GM18951 (cell line): ENCODE measurements around the gene SLC28A3.

Experiments
- POLR2A ChIP-seq: IDR thresholded peaks from 4 replicates; pipeline ENCODE4 v1.6.1; 2011; ENCODE audit warnings: mild to moderate bottlenecking; ENCODE audit not compliant: insufficient read length, insufficient read depth; ENCODE audit errors: extremely low read depth
- in situ Hi-C: fragments of 300-500 bp; cut with MboI; formaldehyde crosslinking; loops from one replicate; pipeline ENCODE4 v1.12.0; 2022; ENCODE audit warnings: low sequenced_read_pairs, mixed read lengths, inconsistent platforms; ENCODE audit not compliant: unreplicated experiment

Gene SLC28A3

DNA sequence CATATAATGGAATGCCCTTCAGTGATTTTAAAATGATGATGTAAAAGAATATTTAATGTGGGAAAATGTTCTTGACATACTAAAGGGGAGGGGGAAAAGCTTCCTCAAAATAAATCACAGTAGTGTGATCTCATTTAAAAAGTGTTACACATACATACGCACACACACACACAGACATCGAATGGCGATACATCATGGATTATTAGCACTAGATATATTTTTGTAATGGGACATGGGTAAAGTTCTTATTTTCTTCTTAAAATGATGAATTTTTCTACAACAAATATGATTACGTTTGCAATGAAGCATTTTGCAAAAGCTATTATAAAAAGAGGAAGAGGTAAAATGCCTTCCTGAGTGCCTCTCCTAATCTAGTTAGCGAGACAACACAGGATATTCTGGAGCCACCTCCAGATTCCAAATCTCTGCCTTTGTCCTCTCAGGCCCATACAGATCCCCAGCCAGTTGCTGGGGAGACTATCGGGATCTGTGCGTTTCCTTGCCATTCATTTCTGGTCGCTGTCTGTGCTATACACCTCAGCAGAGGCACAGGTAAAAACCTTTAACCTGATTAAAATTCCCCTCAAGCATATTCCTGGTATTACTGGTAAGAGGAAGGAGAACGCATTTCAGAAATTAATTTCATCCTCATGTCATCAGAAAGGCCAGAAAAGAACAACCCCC is 69.6 kb downstream of the SLC28A3 start:
- in situ Hi-C loops, result no loop called here
- TF ChIP-seq POLR2A, result no peak

DNA sequence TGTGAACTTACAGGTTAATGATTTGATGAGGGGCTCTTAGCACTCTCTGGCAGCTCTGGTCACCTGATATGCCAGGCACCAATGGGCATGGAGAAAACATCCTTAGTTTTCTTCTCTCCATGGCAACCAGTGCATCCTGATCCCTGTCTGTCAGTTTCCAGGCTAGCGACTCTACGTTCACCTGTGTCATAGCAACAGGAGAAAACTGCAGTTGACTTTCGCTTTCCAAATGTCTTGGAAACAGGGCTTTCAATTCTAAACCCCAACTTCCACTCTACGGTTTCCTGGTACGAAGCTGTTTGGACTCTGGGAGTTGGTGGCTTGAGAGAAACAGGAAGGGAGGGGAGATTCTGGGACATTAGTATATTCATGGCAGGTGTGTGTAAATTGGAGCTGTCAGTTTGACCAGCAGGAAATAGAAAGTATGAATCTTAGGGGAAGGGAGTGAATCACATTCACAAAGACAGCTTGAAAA is 74.4 kb downstream of the SLC28A3 start:
- in situ Hi-C loops, result no loop called here
- TF ChIP-seq POLR2A, result no peak

DNA sequence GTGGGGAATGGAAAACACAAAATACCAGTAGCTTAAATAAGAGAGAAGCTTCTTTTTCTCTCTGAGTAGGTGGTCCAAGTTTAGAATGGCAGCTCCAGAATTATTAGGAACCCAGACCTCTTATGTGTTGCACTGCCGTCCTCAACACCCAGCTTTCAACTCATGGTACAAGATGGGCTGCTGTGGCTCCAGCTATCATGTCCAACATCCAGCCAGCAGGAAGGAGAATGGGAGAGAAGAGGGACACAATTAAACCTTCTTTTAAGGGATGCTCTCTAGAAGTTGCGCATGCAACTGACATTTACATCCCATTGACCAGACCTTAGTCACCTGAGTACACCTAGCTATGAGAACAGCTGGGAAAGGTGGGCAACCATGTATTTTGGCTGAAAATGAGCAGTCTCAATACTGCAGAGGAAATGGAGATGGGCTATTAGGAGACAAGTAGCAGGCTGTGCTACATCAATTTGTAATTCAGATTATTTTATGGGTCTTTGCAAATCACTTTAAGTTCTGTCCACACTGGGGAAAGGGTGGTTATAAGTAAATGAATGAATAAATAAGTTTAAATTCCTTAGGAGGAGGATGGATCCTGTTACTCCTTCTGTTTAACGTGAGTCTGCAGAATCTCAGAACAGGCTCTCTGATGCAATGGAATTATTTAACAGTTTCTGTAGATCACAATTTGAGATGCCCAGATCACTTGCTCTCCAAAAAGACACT is 76.1 kb downstream of the SLC28A3 start:
- in situ Hi-C loops, result no loop called here

DNA sequence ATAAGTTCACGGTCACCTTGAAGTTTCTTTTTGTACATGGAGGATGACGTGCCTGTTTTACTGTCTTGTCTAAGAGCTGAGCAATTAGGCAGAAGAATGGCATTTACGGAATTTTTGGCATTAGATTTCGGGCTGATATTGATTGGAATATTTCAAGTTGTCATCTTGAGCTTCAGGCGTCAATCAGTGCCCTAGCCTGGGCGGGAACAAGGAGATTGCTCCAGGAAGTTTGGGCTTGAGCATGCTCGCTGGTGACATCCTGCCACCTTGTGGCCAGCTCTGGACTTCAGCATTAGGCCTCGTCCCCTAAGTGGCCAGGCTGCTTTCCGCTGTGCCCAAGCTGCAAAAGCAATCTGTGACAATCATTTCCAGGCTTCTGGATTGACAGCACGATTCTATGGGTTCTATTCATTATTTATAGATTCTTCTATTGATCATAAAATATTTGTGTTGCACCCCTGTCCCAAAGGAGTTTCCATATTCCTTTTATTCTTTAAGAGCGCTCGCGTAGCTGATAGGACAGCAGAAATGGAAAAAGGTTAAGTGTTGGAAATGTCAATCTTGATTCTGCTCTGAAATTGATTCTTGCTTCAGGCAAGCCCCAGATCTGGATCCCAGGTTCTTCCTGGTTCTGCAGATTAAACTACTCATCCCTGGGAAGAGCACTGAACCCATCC is 79.3 kb downstream of the SLC28A3 start:
- in situ Hi-C loops, result no loop called here
- TF ChIP-seq POLR2A, result no peak

More for the DNA sequence above, 76.1 kb downstream of the SLC28A3 start:
- TF ChIP-seq POLR2A, result no peak

DNA sequence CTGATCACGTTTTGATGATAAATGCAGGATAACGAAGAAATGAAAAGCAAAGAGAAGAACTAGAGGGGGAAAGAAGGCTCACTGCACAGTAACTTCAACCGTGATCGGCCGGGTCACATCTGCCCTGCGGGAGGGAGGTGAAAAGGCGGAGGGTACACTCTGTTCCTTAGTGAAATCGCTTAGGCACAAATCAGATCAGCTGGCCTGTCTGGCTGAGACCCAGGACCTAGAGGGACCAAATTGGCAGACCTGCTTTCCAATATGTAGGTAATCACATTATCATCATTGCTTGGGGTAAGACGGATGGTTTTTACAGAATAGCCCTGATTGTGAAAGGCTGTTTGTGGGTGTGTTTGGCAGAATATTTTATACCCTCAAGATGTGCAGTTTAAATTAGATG is 82.2 kb downstream of the SLC28A3 start:
- in situ Hi-C loops, result loop anchor here (10.0 kb wide), 1 partner anchor 314 kb away; no protein-coding TSS in a partner anchor

GRCh38 chr9:84255696-84256095 is 84.9 kb downstream of the SLC28A3 start:
- in situ Hi-C loops, result loop anchor here (10.0 kb wide), 1 partner anchor 311 kb away; no protein-coding TSS in a partner anchor
- TF ChIP-seq POLR2A, result no peak

More for the DNA sequence above, 82.2 kb downstream of the SLC28A3 start:
- no peak for TF ChIP-seq POLR2A

DNA sequence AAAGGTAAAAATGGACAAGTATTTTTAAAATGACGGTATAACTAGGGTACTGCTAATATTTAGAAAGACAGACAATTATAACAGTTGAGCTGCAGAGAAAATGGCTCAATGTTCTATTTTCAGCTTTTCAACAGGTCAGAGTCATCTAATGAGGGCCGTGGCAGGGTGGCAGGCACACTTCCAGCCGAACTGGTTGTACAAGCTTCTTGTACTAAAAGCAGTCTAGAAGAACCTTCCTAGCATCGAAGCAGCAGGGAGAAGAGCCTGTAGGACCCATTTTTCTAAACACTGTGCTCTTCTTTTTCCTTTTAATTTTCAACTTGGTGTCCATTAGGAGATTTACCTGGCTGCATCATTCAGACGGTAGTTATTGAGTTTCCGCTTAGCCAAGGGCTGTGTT is 85.6 kb downstream of the SLC28A3 start:
- in situ Hi-C loops, result loop anchor here (10.0 kb wide), 1 partner anchor 310 kb away; no protein-coding TSS in a partner anchor
- TF ChIP-seq POLR2A, result no peak

- in situ Hi-C loops, result loop anchor here (10.0 kb wide), 1 partner anchor 307 kb away; no protein-coding TSS in a partner anchor
- no peak for TF ChIP-seq POLR2A
Measured at GRCh38 chr9:84251921-84252320, 88.6 kb downstream of the SLC28A3 start.

- in situ Hi-C loops, result no loop called here
- no peak for TF ChIP-seq POLR2A
Measured at GRCh38 chr9:84241817-84242373, 98.7 kb downstream of the SLC28A3 start.

DNA sequence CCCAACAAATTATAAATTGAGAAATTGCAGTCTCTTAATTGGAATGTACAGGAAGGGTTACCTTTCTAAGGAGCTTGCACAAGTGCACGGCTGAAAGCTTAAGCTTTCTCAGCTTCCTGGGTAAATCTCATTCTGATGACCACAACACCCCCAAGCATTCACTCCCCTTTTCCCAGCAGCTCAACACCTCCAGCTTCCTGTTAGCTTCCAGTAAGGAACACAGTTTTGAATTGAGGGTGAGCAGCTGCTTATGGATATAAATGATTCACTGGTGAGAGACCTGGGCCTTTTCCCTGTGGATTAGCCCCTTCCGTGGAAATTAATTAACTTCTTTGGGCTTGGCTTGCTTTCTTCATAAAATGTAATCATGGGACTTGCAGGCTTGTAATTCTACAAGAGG is 101.2 kb downstream of the SLC28A3 start:
- in situ Hi-C loops, result no loop called here
- no peak for TF ChIP-seq POLR2A

- TF ChIP-seq POLR2A, result no peak
- in situ Hi-C loops, result no loop called here
Measured at GRCh38 chr9:84238652-84239051, 101.9 kb downstream of the SLC28A3 start.

DNA sequence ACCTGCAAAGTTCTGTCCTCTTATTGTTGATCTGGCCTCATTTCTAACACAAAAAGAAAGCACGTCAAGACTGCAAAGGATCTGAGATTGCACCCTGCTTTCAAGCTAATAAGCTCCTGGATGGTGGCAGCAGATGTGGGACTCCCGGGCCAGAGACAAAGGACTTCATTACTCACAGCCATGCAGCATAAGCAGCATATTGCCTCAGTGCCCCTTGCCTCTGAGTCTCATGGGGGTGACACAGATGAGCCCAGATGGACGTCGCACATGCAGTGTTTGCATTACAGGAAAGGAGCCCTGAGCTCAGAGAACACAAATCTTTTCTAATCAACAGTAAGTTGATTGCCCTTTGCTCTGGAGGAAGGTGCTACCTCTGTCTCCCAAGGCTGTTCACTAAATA is 105.0 kb downstream of the SLC28A3 start:
- TF ChIP-seq POLR2A, result no peak
- in situ Hi-C loops, result no loop called here
